GM18507 (cell line): ENCODE data around the gene CFAP97D1.
A peak's percentile ranks its signal among the peaks of the same experiment; 100 is the strongest.
"Not testable (repeated sequence)": the region's sequence is repeated elsewhere in the genome, so short reads cannot be mapped to it uniquely, and the experiment has no call there.

ENCODE experiments used
- DNase-seq: peaks from one replicate; pipeline ENCODE4 v3.0.0; 2011; ENCODE audit warnings: low read depth; ENCODE audit not compliant: insufficient read length; ENCODE audit errors: extremely low spot score
- FAIRE-seq: peaks from 2 replicates; lab custom pipeline; 2011; peaks lifted over from hg19 to GRCh38; lab: Jason Lieb, UNC

Gene CFAP97D1

DNA sequence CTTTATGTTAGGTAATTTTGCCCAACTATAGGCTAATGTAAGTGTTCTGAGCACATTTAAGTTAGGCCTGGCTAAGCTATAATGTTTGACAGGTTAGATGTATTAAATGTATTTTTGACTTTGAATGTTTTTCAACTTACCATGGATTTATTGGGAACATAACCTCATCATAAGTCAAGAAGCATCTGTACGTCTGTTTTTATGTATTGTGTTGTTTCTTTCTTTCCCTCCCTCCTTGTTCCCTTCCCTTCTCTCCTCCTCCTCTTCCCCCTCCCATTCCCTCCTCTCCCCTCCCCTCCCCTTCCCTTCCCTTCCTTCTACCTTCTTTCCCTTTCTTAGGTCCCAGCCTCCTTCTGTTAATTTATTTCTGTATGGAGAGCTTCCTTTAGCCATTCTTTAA is 9.2 kb downstream of the CFAP97D1 start:
- FAIRE-seq (no peak), DNase-seq (no peak)

GRCh38 chr17:43790311-43790940 is 10.2 kb downstream of the CFAP97D1 start:
- DNase-seq: no peak

DNA sequence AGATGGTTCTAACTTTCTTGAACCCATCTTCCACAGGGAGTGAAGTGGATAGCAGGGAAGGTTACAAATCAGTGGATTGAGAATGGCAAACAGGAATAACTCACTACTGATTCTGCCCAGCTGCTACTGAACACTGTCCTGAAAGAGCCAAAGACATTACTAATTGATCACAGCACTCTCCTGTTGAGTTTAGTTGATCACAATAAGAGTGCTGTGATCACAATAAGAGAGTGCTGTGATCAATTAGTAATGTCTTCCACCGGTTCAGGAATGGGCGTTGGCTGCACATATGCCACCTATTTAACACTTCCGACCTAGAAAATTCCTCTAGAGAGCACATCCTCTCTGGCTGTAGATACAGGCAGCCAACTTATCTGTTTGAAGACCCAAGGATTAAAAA is 11.4 kb downstream of the CFAP97D1 start:
- DNase-seq (no peak), FAIRE-seq (no peak)

More at GRCh38 chr17:43790311-43790940, 10.2 kb downstream of the CFAP97D1 start:
- no peak for FAIRE-seq

DNA sequence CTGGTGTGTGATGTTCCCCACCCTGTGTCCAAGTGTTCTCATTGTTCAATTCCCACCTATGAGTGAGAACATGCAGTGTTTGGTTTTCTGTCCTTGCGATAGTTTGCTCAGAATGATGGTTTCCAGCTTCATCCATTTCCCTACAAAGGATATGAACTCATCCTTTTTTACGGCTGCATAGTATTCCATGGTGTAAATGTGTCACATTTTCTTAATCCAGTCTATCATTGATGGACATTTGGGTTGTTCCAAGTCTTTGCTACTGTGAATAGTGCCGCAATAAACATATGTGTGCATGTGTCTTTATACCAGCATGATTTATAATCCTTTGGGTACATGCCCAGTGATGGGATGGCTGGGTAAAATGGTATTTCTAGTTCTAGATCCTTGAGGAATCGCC is 12.4 kb downstream of the CFAP97D1 start:
- not testable (repeated sequence) for DNase-seq, FAIRE-seq

- DNase-seq: not testable (repeated sequence)
Observed at GRCh38 chr17:43798024-43798423, 17.8 kb downstream of the CFAP97D1 start.

GRCh38 chr17:43799047-43799446 is 18.8 kb downstream of the CFAP97D1 start:
- FAIRE-seq (no peak), DNase-seq (no peak)

More at GRCh38 chr17:43798024-43798423, 17.8 kb downstream of the CFAP97D1 start:
- not testable (repeated sequence) for FAIRE-seq

DNA sequence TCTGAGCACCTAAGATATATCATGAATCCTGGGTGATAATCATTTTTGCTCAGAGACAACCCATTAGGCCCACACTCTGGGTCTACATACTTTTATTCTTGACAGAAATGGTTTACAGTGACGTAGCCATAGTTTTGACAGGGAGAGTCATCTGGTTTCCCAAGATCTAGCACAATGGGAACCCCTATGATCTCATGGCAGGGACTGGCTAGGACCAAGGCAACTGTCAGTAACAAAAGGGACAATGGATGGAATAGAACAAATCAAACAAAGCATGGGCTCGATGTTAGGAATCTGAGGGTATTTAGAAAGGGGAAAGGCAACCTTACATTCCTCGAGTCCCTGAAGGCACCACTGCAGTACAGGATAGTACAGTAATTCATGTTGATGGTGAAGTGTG is 20.5 kb downstream of the CFAP97D1 start:
- FAIRE-seq (no peak), DNase-seq (no peak)

- no peak for DNase-seq
- no peak for FAIRE-seq
Observed at GRCh38 chr17:43801844-43802243, 21.6 kb downstream of the CFAP97D1 start.

DNA sequence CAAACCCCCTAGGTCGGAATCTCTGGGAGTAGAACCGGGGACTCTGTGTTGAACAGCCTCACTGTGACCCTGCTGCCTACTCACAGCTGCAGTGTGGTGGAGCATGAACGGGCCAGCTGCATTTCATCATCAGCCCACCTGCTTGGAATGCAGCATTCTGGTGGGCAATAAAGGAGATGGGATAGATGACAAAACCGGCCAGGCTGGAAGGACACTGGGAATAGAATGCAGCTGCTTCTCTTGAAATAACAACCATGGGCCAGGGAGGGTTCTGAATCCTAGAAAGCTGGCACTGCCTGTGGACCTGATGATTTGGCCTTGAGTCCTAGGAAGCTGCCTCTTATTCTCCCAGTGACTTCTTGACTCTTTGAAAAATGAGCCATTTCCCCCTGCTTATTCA is 23.5 kb downstream of the CFAP97D1 start:
- no peak for FAIRE-seq
- DNase-seq: no peak

DNA sequence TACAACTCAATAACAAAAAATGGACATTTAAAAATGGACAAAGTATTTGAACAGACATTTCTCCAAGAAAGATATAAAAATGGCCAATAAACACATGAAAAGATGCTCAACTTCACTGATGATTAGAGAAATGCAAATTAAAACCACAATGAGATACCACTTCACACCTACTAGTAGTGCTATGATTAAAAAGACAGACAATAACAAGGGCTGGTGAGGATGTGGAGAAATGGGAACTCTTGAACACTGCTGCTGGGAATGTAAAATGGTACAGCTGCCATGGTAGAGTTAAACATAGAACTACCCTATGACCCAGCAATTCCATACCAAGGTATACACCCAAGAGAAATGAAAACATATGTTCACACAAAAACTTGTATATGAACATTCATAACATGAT is 24.9 kb downstream of the CFAP97D1 start:
- FAIRE-seq (peak; percentile 29), DNase-seq (no peak)

DNA sequence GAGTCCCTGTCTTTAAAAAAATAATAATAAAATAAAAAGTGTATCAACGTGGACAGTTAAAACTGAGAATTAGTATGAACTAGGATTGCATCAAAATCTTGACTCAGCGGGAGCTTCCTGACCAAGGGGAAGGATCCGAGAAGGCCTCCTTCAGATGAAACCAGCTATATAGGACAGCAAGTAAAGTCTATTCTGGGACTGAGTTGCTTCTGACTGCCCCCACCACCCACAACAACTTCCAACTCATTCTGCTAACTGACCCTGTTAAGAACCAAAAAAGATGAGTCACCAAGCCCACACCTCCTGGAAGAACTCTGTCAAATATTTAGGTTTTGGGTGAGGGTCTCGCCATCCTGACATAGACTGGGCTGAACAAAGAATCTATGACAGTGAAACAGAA is 27.8 kb downstream of the CFAP97D1 start:
- FAIRE-seq (no peak), DNase-seq (no peak)

GRCh38 chr17:43809121-43809520 is 28.9 kb downstream of the CFAP97D1 start:
- DNase-seq (no peak), FAIRE-seq (no peak)

DNA sequence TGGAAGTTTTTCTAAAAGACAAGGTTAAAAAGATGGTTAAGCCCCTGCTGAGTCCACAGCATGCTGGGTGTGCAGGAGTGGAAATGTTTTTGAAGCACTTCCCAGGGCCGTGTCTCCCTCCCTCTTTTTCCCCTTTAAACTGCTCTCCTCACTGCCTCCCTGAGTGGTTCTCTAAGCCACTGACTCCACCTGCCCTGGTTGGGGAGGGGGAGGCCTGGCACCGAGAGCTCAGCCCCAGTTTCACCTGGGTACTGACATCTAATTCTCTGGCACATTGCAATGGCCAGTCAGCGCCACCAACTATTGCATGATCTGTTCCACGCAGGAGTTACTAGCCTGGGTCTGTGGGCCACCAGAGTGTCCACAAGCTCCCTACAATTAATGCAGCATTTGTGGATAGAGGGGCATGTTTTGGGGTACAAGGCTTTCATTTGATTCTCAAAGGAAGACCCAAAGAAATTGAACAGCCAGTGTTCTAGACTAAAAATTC is 30.0 kb downstream of the CFAP97D1 start:
- no peak for FAIRE-seq
- no peak for DNase-seq

GRCh38 chr17:43810823-43811222 is 30.6 kb downstream of the CFAP97D1 start:
- DNase-seq: no peak
- no peak for FAIRE-seq

DNA sequence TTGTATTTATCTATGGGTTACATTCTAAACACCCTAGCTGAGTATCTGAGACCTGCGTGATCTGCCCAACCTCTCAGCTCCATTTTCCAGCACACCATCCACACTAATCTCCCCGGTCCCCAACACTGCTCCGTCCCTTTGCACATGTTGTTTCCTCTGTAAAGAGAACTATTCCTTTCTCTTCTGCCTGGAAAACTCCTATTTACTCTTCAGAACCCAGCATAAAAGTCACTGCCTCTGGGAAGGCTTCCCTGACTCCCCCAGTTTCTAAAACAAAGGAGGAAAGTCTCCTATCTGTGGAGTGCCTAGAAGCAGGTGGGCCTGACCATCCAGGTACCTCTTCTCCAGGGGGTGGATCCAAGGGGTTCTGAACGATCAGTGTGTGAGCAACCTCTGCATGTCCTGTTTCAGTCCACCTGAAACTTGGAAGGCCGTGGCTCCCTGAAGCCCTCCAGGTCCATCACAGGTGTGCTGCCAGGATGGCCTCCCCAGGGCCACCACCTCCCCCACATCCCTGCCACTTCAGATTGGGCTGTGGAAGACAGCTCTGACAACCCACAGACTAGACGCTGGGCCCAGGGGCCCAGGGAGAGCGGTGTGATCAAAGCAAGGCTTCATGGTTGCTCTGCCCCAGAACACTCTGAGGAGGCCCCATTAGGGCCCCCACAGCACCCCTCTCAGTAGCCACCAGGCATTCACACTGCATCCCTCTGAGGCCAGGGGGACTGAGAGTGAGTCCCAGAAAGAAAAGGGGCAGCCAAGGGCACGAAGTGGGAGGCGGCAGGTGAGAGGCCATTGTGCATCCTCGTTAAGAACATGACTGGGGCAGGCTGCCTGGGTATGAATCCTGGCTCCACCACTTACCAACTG is 32.4 kb downstream of the CFAP97D1 start:
- DNase-seq (no peak), FAIRE-seq (no peak)

GRCh38 chr17:43813386-43813785 is 33.2 kb downstream of the CFAP97D1 start:
- FAIRE-seq (no peak), DNase-seq (no peak)

GRCh38 chr17:43814026-43814425 is 33.8 kb downstream of the CFAP97D1 start:
- no peak for FAIRE-seq
- DNase-seq: no peak

- no peak for FAIRE-seq
- no peak for DNase-seq
Observed at GRCh38 chr17:43814714-43815113, 34.5 kb downstream of the CFAP97D1 start.

GRCh38 chr17:43816336-43817320 is 36.4 kb downstream of the CFAP97D1 start:
- DNase-seq: no peak
- no peak for FAIRE-seq

DNA sequence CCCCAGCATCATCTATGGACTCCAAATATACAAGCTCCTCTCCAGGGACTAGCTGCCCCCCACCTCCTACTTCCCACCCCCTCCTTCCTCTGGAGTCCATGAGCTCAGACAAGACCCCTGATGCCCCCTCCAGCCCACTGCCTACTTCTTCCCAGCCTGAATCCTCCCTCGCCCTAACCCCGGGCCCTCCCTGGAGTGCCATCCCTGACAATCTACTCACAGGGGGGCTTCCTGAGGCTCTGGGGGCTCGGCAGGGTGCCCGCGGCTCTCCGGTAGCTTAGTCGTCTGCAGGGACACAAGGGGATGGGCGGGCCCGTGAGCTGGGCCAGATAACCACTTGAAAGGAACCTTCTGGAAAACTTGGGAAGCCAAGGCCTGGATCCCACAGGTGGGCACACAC is 37.6 kb downstream of the CFAP97D1 start:
- no peak for DNase-seq
- no peak for FAIRE-seq
